ENCODE measurements around the gene MED12L. TPM values are rescaled to one million over a fixed set of nuclear protein-coding genes. Genes with fewer than 3 reads are reported as not detected.

Gene MED12L
- total and polyA plus RNA-seq, 2 donors (not counting 1 experiment from before 2014, with no cell fraction given) = 0.94 to 4.3 TPM

DNA sequence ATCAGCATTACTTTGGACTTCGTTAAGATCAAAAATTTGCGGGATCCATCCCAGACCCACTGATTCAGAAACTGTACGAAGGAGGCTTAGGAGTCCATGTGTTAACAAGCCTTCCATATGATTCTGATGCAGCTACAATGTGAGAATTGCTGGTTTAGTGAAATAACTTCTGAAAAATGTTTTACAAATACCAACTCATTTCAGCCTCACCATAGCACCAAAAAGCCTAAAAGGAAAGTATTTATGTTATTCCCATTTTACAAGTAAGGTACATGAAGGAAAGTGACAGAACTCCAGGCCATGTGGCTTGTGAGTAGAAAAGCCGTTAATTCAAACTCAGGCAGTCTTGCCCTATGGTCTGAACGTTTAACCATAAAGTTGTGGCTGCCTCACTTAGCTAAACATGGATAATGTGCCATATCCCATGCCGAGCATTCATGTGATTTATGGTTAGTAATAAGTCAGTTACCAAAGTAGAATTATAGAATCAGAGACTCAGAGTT, 376.9 kb downstream of the MED12L start:
- Histone ChIP-seq H3K4me3 (replicated peaks in 1 of 4; ENCODE audit: control extremely low read depth in 1 of 4, insufficient read depth in 1 of 4, low read depth in 3 of 4, low read length in 4 of 4) (no peak overlapping the region), H3K27me3 (ENCODE audit: control insufficient read depth, insufficient read depth, low read length) (peaks cover 2% of the 10 kb centered on the region), H3K36me3 (ENCODE audit: control insufficient read depth, insufficient read depth, low read length) (no peaks in the 10 kb centered on the region), H3K79me2 (ENCODE audit: control insufficient read depth, insufficient read depth, low read length) (no peaks in the 10 kb centered on the region), H3K27ac (ENCODE audit: insufficient read depth, low read length) (no peak overlapping the region), H3K4me2 (ENCODE audit: extremely low read depth, insufficient read depth, low read length) (no peak overlapping the region), H4K20me1 (ENCODE audit: control insufficient read depth, extremely low read depth, insufficient read depth, low read length) (no peaks in the 10 kb centered on the region), H3K4me1 (ENCODE audit: control insufficient read depth, extremely low read depth, insufficient read depth, low read length) (no peaks in the 10 kb centered on the region), H3K9ac (ENCODE audit: insufficient read depth, low read length) (no peak overlapping the region), H3K9me3 (ENCODE audit: control insufficient read depth, insufficient read depth, low read depth, low read length) (no peaks in the 10 kb centered on the region), H2AFZ (ENCODE audit: low read length) (no peak overlapping the region)
- DNase-seq (ENCODE audit: low read depth in 2 of 2) = no peak
- TF ChIP-seq EZH2 (IDR thresholded peaks at IDR 0.05; ENCODE audit: low read length, missing control alignments) (no peak), CTCF (conservative IDR thresholded peaks at IDR 0.05 in 1 of 2, IDR thresholded peaks at IDR 0.05 in 1 of 2; ENCODE audit: low read depth in 1 of 2, low read length in 2 of 2) (no peak)

DNA sequence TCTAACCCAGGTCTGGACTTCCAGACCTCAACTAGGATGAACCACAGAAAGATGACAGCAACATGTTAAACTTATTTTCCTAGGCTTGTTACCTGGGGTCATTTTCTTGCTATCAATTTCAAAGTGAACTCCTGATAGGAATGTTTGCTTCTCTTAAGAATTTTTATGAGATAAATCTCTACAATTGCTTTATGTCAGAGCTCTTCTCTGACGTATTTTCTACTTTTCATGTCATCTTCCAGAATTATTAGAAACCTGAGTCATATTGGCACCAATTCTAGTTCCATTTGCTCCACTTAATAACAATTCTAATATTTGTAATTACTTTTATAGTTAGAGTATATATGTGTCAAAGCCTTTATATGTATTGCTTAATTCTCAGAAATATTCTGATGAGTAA, 377.5 kb downstream of the MED12L start:
- Histone ChIP-seq H3K27me3 (ENCODE audit: control insufficient read depth, insufficient read depth, low read length) (peaks cover 2% of the 10 kb centered on the region), H2AFZ (ENCODE audit: low read length) (no peak overlapping the region), H3K79me2 (ENCODE audit: control insufficient read depth, insufficient read depth, low read length) (no peaks in the 10 kb centered on the region), H3K4me2 (ENCODE audit: extremely low read depth, insufficient read depth, low read length) (no peak overlapping the region), H3K4me1 (ENCODE audit: control insufficient read depth, extremely low read depth, insufficient read depth, low read length) (no peaks in the 10 kb centered on the region), H3K36me3 (ENCODE audit: control insufficient read depth, insufficient read depth, low read length) (no peaks in the 10 kb centered on the region), H3K4me3 (replicated peaks in 1 of 4; ENCODE audit: control extremely low read depth in 1 of 4, insufficient read depth in 1 of 4, low read depth in 3 of 4, low read length in 4 of 4) (no peak overlapping the region), H4K20me1 (ENCODE audit: control insufficient read depth, extremely low read depth, insufficient read depth, low read length) (no peaks in the 10 kb centered on the region), H3K9me3 (ENCODE audit: control insufficient read depth, insufficient read depth, low read depth, low read length) (no peaks in the 10 kb centered on the region), H3K27ac (ENCODE audit: insufficient read depth, low read length) (no peak overlapping the region), H3K9ac (ENCODE audit: insufficient read depth, low read length) (no peak overlapping the region)
- DNase-seq (ENCODE audit: low read depth in 2 of 2) = no peak
- TF ChIP-seq CTCF (conservative IDR thresholded peaks at IDR 0.05 in 1 of 2, IDR thresholded peaks at IDR 0.05 in 1 of 2; ENCODE audit: low read depth in 1 of 2, low read length in 2 of 2) (no peak), EZH2 (IDR thresholded peaks at IDR 0.05; ENCODE audit: low read length, missing control alignments) (no peak)

- Histone ChIP-seq H2AFZ (ENCODE audit: low read length) (no peak overlapping the region), H3K27ac (ENCODE audit: insufficient read depth, low read length) (no peak overlapping the region), H3K27me3 (ENCODE audit: control insufficient read depth, insufficient read depth, low read length) (no peaks in the 10 kb centered on the region), H3K4me3 (replicated peaks in 1 of 4; ENCODE audit: control extremely low read depth in 1 of 4, insufficient read depth in 1 of 4, low read depth in 3 of 4, low read length in 4 of 4) (no peak overlapping the region), H3K4me2 (ENCODE audit: extremely low read depth, insufficient read depth, low read length) (no peak overlapping the region), H3K9ac (ENCODE audit: insufficient read depth, low read length) (no peak overlapping the region), H3K4me1 (ENCODE audit: control insufficient read depth, extremely low read depth, insufficient read depth, low read length) (no peaks in the 10 kb centered on the region), H3K9me3 (ENCODE audit: control insufficient read depth, insufficient read depth, low read depth, low read length) (no peaks in the 10 kb centered on the region), H4K20me1 (ENCODE audit: control insufficient read depth, extremely low read depth, insufficient read depth, low read length) (no peaks in the 10 kb centered on the region), H3K36me3 (ENCODE audit: control insufficient read depth, insufficient read depth, low read length) (no peaks in the 10 kb centered on the region), H3K79me2 (ENCODE audit: control insufficient read depth, insufficient read depth, low read length) (no peaks in the 10 kb centered on the region)
- DNase-seq (ENCODE audit: low read depth in 2 of 2) = no peak
- no peak for TF ChIP-seq EZH2 (IDR thresholded peaks at IDR 0.05; ENCODE audit: low read length, missing control alignments)
- no peak for TF ChIP-seq CTCF (conservative IDR thresholded peaks at IDR 0.05 in 1 of 2, IDR thresholded peaks at IDR 0.05 in 1 of 2; ENCODE audit: low read depth in 1 of 2, low read length in 2 of 2)
These were observed 381.6 kb downstream of the MED12L start for GRCh38 chr3:151467069-151467468.

All from fibroblast of lung (primary cell).